SKM-1 (cell line): Measurements from ENCODE around the gene PSENEN.
A peak's percentile ranks its signal among the peaks of the same experiment; 100 is the strongest.

ENCODE experiments used
- DNase-seq: peaks from one replicate; lab custom pipeline; 2025; ENCODE audit not compliant: unreplicated experiment; lab: John Stamatoyannopoulos, UW

The PSENEN gene, protein sequence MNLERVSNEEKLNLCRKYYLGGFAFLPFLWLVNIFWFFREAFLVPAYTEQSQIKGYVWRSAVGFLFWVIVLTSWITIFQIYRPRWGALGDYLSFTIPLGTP

DNA sequence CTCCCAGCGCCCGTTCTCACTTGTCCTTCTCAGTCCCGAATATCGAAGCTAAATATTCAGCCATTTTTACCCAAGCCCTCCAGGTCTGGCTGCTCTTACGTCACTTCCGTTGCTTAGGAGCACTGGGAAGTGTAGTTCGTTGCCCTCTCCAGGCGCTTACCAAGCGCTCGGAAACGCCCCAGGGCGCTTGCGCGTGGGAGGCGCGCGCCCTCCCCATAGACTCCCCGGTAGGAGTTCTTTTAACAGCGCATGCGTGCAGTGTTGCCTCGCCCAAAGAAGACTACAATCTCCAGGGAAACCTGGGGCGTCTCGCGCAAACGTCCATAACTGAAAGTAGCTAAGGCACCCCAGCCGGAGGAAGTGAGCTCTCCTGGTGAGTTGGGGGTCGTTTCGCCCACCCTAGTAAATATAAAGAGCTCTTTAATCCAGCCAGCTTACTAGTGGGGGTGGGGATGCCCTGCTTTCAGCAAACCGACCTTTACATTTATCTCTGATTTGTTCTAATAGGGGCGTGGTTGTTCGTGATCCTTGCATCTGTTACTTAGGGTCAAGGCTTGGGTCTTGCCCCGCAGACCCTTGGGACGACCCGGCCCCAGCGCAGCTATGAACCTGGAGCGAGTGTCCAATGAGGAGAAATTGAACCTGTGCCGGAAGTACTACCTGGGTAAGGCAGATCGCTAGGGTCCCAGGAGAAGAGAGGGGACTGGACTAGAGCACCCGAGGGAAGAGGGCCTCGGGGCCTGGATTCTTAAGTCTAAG lies at the start of gene PSENEN, which contains the start of gene U2AF1L4:
Gene PSENEN (plus strand): TSS at position 324 of the 759 bp plus-strand sequence. CDS start 280 bp downstream, at position 604.
Gene U2AF1L4 (minus strand): TSS at position 91 of the 759 bp plus-strand sequence. CDS start 27 bp downstream, at position 64.
- DNase-seq, result peak; percentile 96

DNA sequence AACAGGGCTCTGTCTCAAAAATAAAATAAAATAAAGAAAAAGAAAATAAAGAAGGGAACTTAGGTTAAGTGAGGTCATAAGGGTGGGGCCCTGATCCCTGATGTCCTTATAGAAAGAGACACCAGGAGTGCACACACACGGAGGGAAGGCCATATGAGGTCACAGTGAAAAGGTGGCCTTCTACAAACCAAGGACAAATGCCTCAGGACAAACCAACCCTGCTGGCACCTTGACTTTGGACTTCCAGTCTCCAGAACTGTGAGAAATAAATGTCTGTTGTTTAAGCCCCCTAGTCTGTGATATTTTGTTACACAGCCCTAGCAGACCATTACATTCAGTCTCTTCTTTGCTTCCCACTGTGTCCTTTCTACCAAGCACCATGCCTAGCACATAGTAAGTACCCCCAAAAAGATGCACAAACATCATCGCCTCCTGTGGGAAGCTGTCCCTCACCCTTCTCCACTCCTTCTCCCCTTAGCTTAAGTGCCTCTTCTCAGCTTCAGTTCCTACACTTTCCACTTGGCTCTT lies 49.5 kb upstream of the PSENEN start:
- DNase-seq, result no peak

DNA sequence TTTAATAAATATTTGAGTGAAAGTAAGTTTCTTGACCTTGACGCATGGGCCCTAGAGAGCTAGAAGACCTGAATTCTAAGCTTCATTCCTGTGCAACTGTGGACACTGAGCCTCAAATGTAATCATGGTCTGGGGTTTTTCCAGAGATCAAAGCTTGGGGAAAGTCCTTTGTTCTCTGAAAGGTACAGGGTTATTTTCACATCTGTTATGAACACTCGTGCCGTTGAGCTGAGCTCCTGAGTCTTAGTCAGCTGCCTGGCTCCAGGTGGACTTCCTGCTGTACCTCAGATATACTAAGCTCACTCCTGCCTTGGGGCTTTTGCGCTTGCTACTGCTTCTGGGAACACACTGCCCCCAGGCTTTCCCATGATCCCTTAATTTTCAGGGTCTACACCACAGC lies 48.6 kb upstream of the PSENEN start:
- no peak for DNase-seq

DNA sequence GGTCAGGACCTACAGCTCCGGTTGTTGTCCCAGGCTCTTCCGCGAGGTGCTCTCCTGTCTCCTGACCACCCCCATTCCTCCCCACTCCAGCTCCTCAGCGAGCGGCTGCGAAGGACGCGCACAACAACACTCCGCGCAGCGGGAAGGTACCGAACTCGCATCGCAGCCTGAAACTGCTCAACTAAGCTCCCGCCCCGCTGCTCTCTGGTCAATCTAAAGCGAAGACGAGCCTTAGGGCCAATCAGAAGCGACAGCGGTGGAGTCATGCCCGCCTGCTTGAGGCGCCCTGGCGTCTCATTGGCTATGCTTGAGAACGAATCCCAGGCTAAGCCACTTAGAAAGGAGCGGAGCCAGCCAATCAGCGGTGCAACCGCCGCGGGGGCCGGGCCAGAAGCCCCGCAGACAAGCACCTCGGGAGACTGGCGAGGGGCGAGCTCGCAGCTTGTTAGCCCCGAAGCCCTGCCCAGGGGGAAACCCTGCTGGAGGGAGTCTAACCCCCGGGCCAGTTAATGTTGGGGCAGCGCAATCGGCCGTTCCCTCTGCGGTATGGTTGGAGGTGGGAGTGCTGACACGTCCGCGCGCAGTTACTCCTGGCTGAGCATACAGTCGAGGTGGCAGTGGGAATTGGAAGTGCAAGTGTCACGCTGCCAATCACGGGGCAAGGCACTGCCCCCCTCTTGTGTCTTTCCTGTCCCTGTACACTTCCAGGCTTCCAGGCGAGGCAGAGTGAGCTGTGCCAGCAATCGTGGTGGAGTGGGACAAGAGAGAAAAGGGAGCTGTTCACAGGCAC lies 43.0 kb upstream of the PSENEN start:
- DNase-seq, result peak; percentile 88

DNA sequence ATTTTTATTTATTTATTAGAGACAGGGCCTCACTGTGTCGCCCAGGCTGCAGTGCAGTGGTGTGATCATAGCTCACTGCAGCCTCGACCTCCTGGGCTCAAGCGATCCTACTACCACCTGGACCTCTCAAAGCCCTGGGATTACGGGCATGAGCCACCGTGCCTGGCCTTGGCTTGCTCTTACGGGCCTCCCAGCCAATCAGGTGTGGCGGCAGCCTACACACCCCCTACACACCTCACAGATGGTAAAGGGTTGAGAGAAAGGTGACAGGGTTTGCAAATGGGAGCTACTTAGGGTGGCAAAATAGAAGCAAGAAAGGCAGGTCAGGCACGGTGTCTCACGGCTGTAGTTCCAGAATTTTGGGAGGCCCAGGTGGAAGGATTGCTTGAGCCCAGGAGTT lies 42.1 kb upstream of the PSENEN start:
- no peak for DNase-seq

DNA sequence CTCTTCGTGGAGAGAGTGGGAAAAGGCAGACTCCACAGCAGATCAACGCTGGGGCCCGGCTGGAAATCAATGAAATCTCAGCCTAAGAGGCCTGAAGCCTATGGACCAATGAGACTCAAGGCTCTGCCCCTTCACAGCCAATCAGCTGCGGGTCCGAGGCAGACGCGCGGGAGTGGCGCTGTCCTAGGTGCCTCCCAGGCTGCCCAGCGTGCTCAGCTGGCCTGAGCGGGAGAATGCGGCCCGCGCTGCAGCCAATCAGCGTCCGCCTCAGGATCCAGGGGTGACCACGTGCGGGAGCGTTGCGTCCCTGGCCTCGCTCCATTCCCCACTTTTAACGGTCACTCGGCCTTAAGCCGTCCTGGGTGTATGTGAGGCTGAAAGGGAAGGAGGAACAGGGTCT lies 41.2 kb upstream of the PSENEN start, which contains the start of gene ZBTB32:
Gene ZBTB32 (plus strand): TSS at position 341 of the 400 bp plus-strand sequence. CDS start 10,069 bp downstream, outside the sequence.
- no peak for DNase-seq

DNA sequence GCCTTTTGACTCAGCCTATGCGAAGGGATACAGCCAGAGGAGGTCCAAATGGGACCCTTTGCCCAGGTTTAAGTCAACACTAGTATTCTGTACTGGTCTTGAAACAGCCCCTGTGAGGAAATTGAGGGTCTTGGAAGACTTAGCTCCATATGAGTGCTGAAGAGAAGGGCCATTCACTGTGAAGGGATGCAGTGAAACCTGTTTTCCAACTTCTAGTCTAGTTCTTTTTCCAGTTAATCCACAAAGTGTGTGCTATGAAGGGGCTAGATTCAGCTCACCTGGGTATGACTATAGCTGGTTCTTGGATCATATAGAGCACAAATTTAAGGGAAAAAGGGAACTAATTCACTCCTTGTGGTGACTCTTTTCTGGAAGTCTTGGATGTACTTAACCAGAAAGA lies 37.1 kb upstream of the PSENEN start:
- no peak for DNase-seq

DNA sequence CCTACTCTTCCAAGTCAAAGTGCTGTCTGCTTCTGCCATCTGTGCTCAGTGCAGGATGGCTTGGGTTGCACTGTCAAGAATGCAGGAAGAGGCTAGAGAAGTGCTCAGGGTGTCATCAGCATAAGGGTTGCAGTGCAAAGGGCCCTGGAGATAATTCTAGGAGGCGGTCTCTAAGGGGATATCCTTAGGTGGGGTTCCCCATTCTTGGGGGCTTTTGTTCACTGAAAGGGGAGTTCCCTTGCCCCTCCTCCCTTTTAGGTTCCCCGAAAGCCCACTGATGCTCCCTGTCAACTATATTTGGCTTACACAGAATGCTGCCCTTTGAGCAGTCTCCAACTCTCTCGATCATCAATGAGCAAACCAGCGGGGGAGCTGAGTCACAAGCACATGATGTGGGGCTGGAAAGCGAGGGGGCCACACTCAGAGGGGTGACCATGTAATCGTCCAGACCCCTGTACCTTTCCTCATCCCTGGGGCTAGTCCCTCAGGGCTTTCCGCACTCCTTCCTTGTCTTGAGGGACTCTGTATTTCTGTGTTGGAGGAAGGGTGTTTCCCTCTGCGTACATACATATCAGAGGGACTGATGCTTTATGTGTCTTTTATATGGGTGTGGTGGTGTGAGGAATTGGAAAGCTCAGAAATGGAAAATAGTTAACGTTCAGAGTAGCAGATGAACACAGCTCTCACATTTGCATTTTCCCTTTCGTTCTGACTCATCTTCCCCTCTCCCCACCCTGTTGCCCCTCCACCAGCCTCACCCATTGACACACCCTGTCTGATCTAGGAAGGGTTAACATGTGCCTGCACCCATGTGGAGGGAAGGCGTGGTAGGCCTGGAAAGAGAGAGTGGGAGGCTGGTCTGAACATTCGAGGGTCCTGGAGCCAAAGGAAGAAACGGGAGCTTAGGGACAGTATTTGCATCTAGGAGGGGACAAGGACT lies 34.4 kb upstream of the PSENEN start:
- DNase-seq, result no peak

DNA sequence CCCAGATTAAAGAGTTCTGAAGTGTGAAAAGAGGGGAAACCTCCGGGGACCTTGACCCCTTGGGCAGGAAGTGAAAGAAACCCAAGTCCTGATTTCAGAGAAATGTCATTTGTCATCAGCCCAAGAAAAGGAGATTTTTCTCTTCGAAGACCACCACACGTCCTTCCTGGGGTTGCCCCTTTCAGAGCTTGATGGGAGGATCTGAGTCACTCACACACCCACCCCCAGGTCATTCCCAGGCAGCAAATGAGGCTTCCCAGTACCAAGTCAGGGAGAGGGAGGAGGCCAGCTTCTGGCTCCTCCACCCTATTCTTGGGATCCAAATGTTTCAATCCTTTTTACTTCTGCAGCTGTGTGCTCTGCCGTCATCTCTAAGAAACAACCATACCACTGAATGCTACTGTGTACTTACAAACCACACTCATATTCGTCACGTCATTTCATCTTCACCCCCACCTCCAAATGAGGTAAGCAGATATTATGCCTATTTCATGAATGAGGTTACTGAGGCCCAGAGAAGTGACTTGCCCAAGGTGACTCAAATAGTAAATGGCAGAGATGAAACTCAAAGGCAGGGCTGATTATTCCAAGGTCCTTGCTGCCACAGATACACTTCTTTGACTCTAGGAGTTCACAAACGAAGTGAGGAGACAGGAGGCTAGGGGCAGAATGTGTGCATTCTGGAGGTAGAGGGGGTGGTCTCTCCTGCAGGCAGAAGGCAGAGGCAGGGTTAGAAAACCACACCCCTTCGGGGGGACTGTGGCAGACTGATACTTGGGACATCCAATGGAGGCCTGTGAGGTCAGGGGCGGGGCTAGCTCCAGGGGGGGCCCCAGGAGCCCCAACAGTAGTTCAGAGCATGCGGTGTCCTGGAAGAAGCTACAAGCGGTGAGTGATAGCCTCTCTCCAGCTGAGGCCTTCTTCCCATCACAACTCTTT lies 32.6 kb upstream of the PSENEN start:
- DNase-seq, result no peak

DNA sequence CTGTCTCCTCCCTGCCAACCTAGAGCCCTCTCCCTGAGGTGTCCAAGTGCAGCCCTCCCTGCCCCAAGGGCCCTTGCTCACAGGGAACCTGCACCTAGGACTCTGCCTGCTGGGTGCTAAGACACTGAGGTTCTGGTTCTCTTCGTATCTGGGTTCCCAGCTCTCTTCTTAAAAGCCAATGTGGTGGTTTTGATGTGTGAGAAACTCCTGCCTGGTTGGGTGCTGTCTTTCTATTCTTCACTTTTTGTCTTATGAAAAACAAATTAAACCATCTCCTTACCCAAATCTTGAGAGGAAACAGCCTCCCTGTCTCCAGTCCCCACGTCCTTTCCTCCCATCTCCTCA lies 32.0 kb upstream of the PSENEN start:
- no peak for DNase-seq

DNA sequence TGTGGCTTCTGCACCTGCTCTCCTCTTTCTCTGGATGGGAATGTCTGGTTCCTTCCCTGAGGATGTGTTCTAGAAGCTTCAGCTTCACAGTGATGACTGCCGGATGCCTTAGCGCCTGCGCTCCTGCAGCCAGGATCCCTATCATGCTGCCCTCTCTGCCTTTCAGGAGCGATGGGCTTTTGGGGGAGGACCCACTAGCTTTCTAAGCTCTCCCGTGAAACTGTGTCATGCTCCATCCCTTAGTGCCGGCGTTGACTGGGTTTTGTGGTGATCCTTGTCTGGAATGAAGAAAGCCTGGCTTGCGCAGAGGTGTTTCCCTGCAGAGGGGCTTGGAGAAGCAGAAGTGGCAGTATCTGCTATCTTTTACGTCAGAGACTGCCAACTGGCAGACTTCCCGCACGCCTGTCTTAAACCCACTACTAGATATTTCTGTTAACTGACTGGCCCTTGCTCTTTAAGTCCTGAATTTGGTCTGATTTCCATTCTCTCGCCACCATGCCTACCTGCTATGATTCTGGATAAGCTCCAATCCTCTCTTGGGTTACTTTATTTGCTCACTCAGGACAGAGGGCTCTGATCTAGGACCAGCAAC lies 31.5 kb upstream of the PSENEN start:
- no peak for DNase-seq

DNA sequence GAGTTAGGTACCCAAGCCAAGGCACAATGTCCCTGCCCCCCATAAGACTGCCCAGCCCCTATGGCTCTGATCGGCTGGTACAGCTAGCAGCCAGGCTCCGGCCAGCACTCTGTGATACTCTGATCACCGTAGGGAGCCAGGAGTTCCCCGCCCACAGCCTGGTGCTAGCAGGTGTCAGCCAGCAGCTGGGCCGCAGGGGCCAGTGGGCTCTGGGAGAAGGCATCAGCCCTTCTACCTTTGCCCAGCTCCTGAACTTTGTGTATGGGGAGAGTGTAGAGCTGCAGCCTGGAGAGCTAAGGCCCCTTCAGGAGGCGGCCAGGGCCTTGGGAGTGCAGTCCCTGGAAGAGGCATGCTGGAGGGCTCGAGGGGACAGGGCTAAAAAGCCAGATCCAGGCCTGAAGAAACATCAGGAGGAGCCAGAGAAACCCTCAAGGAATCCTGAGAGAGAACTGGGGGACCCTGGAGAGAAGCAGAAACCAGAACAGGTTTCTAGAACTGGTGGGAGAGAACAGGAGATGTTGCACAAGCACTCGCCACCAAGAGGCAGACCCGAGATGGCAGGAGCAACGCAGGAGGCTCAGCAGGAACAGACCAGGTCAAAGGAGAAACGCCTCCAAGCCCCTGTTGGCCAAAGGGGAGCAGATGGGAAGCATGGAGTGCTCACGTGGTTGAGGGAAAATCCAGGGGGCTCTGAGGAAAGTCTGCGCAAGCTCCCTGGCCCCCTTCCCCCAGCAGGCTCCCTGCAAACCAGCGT lies 30.7 kb upstream of the PSENEN start:
- no peak for DNase-seq

DNA sequence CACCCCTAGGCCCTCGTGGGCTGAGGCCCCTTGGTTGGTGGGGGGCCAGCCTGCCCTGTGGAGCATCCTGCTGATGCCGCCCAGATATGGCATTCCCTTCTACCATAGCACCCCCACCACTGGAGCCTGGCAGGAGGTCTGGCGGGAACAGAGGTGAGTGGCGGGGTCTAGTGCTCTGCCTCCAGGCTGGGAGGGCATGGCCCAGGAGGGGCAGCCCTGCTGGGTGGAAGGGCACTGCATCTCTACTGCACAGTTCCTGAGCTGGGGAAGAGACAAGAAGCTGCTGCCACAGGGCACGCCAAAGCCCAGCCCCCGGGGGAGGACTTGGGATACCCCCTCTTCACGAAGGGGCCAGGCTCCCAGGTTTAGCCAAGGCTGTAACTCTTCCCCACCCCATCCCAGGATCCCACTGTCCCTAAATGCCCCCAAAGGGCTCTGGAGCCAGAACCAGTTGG lies 30.1 kb upstream of the PSENEN start:
- no peak for DNase-seq

DNA sequence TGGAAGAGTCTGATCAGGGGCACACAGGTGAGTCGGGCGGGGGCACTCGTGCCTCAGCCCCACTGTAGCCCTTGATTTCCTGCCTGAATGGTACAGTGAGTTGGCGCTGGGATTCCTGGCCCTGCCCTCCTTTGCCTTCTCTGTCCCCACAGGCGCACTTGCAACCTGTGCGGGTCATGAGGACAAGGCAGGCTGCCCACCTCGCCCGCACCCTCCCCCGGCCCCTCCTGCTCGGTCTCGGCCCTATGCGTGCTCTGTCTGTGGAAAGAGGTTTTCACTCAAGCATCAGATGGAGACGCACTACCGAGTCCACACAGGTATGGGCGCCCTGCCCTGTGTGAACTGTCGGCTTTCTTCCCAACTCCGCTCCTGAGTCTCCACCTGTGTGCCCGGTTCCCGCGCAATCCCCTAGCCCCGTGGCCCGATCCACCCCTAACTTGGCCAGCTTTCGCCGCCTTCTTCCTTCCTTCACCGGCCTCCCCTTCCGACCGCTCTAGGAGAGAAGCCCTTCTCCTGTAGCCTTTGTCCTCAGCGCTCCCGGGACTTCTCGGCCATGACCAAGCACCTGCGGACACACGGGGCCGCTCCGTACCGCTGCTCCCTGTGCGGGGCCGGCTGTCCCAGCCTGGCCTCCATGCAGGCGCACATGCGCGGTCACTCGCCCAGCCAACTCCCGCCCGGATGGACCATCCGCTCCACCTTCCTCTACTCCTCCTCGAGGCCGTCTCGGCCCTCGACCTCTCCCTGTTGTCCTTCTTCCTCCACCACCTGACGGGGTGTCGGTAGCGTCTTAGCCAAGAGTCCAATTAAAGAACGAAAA lies 29.3 kb upstream of the PSENEN start:
- DNase-seq, result no peak

DNA sequence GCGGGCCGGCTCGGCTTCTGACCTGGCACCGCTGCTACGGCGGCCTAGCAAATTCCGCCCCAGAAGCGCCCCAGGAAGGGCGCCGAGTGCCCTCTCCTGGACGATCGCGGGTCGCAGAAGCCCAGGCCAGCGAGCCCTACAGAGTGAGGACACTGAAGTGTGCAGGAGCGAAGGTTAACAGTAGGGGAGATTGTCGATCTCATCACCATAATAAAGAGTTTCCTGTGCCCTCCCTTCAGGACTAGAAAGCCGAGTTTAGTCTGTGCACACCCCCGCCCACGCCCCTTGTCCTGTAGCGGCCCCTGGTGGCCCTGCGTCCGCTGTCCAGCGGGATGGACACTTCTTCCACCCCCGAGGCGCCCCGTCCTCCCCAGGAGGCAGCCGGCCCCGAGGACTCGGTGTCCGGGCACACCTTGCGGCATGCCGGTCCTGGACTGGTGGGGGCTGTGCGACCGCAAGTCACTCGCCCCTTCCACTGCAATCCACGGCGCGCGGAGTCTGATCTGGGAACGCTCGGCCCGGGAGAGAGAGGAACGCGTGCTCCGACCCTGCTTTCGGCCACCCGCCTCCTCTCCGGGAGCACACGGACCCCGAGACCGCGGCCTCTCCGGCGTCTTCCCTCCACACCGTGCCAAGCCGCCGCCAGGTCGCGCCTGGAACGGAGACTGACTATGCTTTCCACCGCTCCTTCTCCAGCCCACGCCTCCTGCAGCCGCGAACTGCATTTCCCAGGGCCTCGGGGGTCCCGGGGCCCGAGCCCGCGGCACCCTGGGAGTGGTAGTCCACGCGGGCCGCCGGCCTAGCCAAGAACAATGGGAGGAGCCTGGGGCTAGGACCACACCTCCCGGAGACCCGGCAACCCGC lies 28.4 kb upstream of the PSENEN start:
- DNase-seq, result peak; percentile 95

DNA sequence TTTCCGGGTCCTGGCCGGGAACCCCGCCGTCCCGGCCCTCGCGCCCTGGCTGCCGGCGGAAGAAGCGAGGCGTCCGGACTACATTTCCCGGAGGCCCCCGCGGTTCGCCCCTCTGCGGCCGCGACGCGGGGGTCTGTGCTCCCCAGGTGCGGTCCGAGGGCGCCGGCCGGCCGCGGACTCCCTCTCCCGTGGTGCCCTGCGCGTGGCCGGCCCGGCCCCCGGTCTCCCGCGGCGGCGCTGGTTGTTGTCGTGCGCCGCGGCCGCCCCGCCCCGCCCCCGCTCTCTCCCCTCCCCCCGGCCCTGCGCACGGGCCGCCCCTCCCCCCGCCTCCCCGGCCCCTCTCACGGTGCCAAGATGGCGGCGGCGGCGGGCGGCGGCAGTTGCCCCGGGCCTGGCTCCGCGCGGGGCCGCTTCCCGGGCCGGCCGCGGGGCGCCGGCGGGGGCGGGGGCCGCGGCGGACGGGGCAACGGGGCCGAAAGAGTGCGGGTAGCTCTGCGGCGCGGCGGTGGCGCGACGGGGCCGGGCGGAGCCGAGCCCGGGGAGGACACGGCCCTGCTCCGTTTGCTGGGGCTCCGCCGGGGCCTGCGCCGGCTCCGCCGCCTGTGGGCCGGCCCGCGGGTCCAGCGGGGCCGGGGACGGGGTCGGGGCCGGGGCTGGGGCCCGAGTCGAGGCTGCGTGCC lies 27.6 kb upstream of the PSENEN start, which contains the start of gene KMT2B:
Gene KMT2B (plus strand): TSS at position 339 of the 680 bp plus-strand sequence. CDS start 16 bp downstream, at position 355.
- DNase-seq, result no peak
